ENCODE measurements around the gene ABAT.

GRCh38 chr16:8716052-8716451, 41.6 kb downstream of the ABAT start:
- TF ChIP-seq EZH2phosphoT487 (IDR thresholded peaks at IDR 0.05; ENCODE audit: low read depth), result no peak
- TF ChIP-seq, protein P1, sequence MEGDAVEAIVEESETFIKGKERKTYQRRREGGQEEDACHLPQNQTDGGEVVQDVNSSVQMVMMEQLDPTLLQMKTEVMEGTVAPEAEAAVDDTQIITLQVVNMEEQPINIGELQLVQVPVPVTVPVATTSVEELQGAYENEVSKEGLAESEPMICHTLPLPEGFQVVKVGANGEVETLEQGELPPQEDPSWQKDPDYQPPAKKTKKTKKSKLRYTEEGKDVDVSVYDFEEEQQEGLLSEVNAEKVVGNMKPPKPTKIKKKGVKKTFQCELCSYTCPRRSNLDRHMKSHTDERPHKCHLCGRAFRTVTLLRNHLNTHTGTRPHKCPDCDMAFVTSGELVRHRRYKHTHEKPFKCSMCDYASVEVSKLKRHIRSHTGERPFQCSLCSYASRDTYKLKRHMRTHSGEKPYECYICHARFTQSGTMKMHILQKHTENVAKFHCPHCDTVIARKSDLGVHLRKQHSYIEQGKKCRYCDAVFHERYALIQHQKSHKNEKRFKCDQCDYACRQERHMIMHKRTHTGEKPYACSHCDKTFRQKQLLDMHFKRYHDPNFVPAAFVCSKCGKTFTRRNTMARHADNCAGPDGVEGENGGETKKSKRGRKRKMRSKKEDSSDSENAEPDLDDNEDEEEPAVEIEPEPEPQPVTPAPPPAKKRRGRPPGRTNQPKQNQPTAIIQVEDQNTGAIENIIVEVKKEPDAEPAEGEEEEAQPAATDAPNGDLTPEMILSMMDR (IDR thresholded peaks at IDR 0.05; ENCODE audit: low read depth, low read length), result no peak
